Mucosa of gallbladder (tissue), 1 donor: ENCODE data around the gene CPSF4. TPM values are rescaled to one million over a fixed set of nuclear protein-coding genes. Genes with fewer than 3 reads are reported as not detected.
"Not testable (repeated sequence)": the region's sequence is repeated elsewhere in the genome, so short reads cannot be mapped to it uniquely, and the experiment has no call there.

Experiments
- DNase-seq: peaks from one replicate; pipeline ENCODE4 v3.0.0-alpha.2; 2020; ENCODE audit warnings: low spot score
- total RNA-seq: library from RNA; stranded (reverse); gene quantifications from one replicate; pipeline ENCODE4 v1.2.1, GENCODE V29; 2021
- donor health status: DM: no; HTN: no; CAD: no.

The CPSF4 gene
- total RNA-seq, 1 donor from 2014 or later = 29.0 TPM

DNA sequence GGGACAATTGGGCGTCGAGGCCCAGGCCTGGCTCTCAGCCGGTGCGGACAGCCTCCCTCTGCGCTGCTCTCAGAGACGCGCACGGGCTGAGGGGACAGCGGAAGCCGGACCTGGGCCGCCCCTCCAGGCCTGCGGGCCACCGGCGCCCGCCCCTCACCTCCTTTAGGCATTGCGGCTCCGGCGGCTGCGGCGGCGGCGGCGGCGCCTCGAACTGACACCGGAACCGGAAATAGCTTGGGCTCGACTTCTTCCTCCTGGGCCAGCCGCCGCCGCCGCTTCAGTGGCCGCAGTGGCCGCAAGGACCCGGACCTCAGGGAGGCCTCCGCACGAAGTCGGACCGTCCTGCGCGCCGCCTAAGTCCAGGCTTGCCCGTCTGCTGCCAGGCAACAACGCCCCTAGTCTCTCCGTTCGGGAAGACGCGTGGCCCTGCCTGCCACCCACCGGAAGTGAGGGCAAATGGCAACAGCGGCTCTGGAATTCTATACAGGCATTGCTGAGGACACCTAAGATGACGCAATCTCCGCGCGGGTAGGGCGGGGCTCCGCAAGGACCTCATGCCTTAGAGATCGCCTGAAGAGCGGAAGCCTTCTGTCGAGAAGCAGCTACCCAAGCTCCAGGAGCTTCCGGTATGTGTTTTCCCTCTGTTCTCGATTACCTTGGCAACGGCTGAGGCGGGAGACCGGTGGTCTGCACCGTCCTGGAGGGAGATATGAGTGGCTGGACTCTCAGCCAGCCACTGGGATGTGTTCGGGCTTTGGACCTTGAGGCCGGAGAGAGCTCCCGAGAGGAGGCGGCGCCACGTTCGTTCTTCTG lies 30.2 kb upstream of the CPSF4 start, which contains the start of the genes BUD31 and PDAP1:
Gene BUD31, plus strand, starts transcription at position 591 of the 813 bp plus-strand sequence. CDS start 2,124 bp downstream, outside the sequence.
Gene PDAP1, minus strand, starts transcription at position 219 of the 813 bp plus-strand sequence. Its CDS starts 49 bp downstream, at position 170.
- peak; percentile 93 for DNase-seq

DNA sequence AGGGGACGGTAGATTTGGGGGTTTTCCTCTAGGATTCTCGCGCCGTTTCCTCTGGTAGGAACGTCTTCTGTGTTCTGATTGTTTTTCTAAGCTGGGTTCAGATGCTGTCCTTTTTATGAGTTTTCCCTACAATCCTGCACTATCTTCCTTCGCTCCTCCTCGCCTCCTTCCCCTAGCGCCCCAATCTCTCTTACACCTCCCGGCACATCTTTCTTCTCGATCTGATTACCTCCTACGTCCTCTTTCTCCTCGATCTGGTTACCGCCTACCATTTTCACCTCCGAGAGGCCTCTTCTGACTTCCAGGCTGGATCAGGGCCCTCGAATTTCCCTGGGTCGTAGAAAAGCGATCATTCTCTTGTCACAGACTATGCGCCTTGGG lies 29.6 kb upstream of the CPSF4 start:
- no peak for DNase-seq

DNA sequence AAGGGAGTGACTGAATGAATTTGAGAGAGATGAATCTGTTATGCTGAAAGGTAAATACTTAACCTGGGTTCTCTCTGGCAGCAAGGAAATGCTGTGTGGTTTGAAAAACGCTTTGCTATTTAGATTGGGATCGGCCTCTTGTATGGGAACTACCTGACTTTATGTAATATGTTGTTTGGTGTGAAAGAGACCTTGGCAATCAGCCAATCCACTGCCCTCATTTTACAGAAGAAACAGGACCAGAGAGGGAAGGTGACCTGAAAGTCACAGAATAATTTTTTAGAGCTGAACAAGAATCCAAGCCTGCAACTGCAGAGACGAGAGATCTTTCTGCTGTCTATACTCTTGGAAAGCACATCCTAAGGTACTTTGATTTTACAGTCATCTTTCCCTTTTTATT lies 28.9 kb upstream of the CPSF4 start:
- no peak for DNase-seq

- DNase-seq = no peak
These were observed 28.1 kb upstream of the CPSF4 start for GRCh38 chr7:99410635-99411034.

DNA sequence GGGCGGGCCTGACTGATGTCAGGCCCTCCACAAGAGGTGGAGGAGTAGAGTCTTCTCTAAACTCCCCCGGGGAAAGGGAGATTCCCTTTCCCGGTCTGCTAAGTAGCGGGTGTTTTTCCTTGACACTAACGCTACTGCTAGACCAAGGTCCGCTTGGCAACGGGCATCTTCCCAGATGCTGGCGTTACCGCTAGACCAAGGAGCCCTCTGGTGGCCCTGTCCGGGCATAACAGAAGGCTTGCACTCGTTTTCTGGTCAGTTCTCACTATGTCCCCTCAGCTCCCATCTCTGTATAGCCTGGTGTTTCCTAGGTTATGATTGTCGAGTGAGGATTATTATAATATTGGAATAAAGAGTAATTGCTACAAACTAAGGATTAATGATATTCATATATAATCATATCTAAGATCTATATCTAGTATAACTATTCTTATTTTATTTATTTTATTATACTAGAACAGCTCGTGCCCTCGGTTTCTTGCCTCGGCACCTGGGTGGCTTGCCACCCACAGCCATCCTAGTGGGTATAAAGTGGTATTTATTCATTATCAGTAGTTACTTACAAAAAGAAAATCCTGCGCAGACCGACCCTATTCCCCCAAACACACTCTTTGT lies 23.1 kb upstream of the CPSF4 start:
- peak; percentile 75 for DNase-seq

DNA sequence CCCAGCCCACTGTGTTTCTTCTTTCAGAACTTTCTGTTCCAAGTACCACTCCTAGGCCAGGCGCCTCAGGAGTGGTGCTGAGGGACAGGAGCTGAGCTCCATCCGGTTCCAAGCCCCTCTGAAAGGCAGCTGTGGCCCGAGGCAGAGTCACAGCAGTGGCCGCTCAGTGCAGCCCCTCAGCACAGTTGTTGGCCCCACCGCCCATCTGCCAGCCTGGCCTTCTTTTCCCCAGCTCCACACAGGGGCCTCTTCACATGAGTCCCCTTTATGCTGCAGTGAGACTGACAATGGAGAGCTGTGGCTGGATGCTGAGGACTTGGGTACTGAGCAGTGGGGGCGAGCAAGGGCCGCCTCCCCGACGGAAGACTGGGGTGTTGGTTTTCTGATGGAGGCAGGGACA lies 20.5 kb upstream of the CPSF4 start:
- DNase-seq = no peak

DNA sequence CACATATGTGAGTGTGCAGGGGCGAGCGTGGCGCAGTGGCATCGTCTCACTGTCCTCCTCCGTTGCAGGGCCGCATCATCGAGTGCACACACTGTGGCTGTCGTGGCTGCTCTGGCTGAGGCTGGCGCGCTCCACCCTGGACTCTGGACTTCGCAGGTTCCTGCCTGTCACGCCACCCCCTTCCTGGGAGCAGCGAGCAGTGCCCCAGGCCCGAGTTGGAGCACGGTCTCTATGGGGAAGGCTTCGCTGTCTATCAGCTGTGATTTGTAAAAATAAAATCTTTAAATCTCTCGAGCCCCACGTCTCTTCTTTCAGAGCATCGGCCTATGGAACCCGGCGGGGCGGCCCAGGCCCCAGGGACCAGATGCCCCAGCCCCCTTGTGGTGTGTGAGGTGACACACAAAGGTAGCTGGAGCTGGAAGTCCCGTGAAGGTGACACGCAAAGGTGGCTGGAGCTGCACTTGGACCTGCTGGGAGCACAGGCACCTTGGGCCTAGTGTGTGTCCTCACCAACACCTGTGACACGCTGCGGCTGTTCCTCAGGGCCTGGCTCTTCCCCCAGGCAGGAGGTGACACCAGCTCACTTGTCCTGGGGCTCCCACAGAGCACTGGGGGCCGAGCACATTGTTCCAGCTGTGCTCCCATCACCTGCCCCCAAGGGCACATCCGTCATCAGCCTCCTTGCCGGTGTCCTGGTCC lies 19.3 kb upstream of the CPSF4 start:
- no peak for DNase-seq

GRCh38 chr7:99420213-99420612 lies 18.5 kb upstream of the CPSF4 start:
- DNase-seq = no peak

GRCh38 chr7:99420986-99421385 lies 17.8 kb upstream of the CPSF4 start:
- no peak for DNase-seq

DNA sequence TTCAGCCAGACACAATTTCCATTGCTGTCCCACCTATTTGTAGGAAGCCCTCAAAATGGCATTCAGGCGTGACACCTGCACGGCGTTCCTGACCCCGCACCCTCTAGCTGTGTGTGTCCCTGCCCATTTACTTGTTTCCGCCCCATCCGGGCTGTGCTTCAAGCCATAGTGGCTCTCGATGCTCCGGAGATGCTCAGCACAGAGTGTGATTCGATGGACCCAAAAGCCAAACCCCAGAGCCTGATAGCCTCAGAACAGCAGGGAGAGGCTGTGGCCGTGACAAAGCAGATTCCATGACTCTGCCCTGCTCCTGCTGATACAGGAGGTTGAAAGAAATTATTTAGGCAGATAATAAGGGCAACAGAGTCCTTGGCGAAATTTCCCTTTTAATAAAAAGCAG lies 16.6 kb upstream of the CPSF4 start:
- no peak for DNase-seq

DNA sequence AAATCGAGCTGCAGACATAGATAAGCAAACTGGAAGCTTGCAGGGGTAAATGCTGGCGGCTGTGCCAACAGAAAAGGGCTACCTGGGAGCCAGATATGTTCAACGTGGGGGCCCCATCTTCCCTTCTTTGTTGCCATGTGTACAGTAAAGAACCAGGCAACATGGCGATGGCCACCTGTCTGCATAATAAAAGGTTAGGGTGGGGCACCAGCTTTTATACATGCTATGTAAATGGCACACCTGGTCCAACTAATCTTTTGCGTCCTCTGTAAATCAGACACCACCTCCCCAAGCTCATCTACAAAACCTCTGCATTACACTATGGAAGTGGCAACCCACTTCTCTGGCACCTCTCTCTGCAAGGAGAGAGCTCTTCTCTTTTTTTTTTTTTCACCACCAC lies 16.1 kb upstream of the CPSF4 start:
- no peak for DNase-seq

DNA sequence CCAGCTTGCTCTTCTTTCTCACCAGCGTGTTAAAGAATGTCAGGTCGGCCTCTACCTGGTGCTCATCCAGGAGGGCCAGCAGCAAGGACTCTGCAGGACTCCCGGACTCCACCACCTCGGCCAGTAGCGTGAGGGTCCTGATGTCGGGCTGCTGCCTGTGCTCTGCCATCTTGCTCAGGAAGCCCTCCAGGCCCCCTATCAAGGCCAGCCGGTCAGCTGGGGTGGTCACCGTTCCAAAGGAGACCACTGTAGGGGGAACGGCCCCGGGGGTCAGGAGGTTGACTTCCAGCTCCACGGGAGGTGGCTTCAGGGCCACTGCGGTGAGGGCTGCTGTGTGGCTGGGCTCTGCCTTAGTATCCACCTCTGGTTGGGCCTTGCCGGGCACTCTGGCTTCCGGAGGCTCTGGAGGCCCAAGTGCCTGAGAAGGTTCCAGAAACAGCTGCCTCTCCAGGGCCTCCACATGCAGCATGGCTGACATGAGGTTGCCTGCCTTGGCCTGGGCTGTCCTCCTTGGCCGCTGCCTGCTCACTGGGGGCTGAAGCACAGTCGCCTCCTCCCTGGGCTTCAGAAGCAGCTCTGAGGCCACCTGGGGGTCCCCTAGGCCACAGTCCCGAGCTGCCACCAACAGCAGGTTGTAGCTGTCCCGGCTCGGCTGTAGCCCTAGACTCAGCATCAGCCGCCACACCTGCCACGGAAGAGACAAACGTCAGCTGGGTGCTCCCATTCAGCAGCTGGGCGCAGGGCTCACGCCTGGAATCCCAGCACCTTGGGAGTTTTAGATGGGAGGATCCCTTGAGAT lies 13.6 kb upstream of the CPSF4 start:
- no peak for DNase-seq

GRCh38 chr7:99428972-99429566 lies 9.7 kb upstream of the CPSF4 start:
- no peak for DNase-seq

GRCh38 chr7:99429756-99430155 lies 9.0 kb upstream of the CPSF4 start:
- no peak for DNase-seq

GRCh38 chr7:99431756-99432540 lies 6.8 kb upstream of the CPSF4 start:
- not testable (repeated sequence) for DNase-seq

GRCh38 chr7:99433158-99433557 lies 5.6 kb upstream of the CPSF4 start:
- DNase-seq = no peak

DNA sequence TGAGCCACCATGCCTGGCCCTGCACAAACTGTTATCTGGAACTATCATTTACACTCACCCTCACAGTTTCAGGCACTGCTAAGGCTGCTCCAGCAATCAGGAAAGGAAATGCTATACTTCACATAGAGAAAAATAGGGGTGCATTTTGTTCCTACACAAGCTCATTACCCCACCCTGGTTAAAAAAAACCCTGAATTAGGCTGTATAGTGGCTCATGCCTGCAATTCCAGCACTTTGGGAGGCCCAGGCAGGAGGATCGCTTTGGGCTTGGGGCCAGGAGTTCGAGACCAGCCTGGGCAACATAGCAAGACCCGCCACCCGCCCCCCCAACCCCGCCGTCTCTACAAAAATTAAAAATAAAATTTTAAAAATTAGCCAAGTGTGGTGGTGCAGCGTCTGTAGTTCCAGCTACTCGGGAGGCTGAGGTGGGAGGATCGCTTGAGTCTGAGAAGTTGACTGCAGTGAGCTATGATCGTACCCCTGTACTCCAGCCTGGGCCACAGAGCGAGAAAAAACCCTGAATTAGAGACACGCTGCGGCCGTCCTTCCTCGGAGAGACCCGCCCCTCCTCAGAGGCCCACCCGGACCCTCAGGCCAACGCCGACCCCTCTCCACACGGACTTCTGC lies 684 bp upstream of the CPSF4 start:
- DNase-seq = no peak

DNA sequence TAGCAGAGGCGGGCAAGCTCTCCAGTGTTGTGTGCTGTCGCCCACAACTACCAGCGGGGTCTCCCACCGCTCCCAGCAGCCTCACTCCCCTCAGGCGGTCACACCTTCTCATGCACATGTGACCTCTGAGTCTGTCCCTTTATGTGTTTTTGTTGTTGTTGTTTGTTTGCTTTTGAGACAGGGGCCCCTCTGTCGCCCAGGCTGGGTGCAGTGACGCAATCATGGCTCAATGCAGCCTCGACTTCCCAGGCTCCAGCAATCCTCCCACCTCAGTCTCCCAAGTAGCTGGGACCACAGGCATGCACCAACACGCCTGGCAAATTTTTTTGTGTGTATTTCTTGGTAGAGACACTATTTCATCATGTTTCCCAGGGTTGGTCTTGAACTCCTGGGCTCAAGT lies 1.5 kb downstream of the CPSF4 start:
- DNase-seq = no peak

GRCh38 chr7:99446096-99446495 lies 7.4 kb downstream of the CPSF4 start:
- no peak for DNase-seq

DNA sequence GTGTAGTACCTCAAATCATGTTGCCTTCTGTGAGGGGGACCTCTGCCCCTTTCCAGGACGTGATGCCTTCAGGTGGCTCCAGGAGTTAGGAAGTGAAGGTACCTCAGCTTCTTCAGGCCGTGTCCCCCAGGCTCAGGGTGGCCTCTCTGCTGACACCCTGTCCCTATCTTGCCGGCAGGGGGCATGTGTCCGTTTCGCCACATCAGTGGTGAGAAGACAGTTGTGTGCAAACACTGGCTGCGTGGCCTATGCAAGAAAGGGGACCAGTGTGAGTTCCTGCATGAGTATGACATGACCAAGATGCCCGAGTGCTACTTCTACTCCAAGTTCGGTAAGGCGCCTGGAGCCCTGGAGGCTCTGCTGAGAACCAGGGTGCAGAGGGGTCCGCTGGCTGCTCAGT lies 9.2 kb downstream of the CPSF4 start:
- DNase-seq = no peak
